ENCODE measurements around the gene TRIM7. TPM values are rescaled to one million over a fixed set of nuclear protein-coding genes. Genes with fewer than 3 reads are reported as not detected.

TRIM7 gene
- total RNA-seq, 1 experiment from 2014 or later: 25.8 TPM

- Histone ChIP-seq H3K27me3 (ENCODE audit: control insufficient read depth, insufficient read depth, low read length) (no peaks in the 10 kb centered on the region), H3K4me3 (ENCODE audit: low read depth in 2 of 2, low read length in 2 of 2) (peak overlapping the region; percentile 85 to 98), H3K27ac (ENCODE audit: low read length) (peak overlapping the region; percentile 82), H3K36me3 (ENCODE audit: control insufficient read depth, insufficient read depth, low read length) (no peaks in the 10 kb centered on the region), H3K9me3 (ENCODE audit: control insufficient read depth, insufficient read depth, low read depth, low read length) (no peaks in the 10 kb centered on the region), H3K4me1 (ENCODE audit: control insufficient read depth, insufficient read depth, low read length) (peaks cover 21% of the 10 kb centered on the region)
- intact Hi-C loops (cut with micrococcal nuclease; ENCODE audit: unreplicated experiment): loop anchor here (2.0 to 10.0 kb wide), 2 partner anchors 31 to 385 kb away; partner anchors contain the start of gene MGAT1
- no peak for DNase-seq (ENCODE audit: low read depth, low spot score)
- in situ Hi-C loops (cut with HindIII; ENCODE audit: low pct_unique_long_range_greater_than_20kb, low sequenced_read_pairs): no loop called here
- TF ChIP-seq POLR2AphosphoS5 (IDR thresholded peaks at IDR 0.05; ENCODE audit: low read depth, low read length) (no peak), SIN3A (IDR thresholded peaks at IDR 0.05; ENCODE audit: borderline replicate concordance, insufficient read depth, low read depth, low read length) (peak; percentile 61; the same call in 1 of the 2 replicates)
- ChIA-PET CTCF (no interaction called here), POLR2A (no interaction called here)
- no TSS peak for BruUV-seq (replicated peaks)
- ATAC-seq: no peak
Observed at GRCh38 chr5:181189962-181190710, 14.9 kb downstream of the TRIM7 start.

- no peak for DNase-seq (ENCODE audit: low read depth, low spot score)
- no peaks in the 10 kb centered on the region for H3K9me3 ChIP-seq (ENCODE audit: control insufficient read depth, insufficient read depth, low read depth, low read length)
- no peak for ATAC-seq
- ChIA-PET CTCF (no interaction called here), POLR2A (no interaction called here)
- TF ChIP-seq SIN3A (IDR thresholded peaks at IDR 0.05; ENCODE audit: borderline replicate concordance, insufficient read depth, low read depth, low read length) (no peak), TCF7L2 (IDR thresholded peaks at IDR 0.05; ENCODE audit: low read depth, low read length) (no peak), POLR2AphosphoS5 (IDR thresholded peaks at IDR 0.05; ENCODE audit: low read depth, low read length) (no peak), CTCF (IDR thresholded peaks at IDR 0.05) (no peak), REST (IDR thresholded peaks at IDR 0.05; ENCODE audit: insufficient read depth in 1 of 2, low read depth in 2 of 2, low read length in 1 of 2) (no peak)
- H3K27ac ChIP-seq (ENCODE audit: low read length): peak overlapping the region; percentile 64
- in situ Hi-C loops (cut with HindIII; ENCODE audit: low pct_unique_long_range_greater_than_20kb, low sequenced_read_pairs) (no loop called here), intact Hi-C loops (cut with micrococcal nuclease; ENCODE audit: unreplicated experiment) (loop anchor here (10.0 kb wide), 1 partner anchor 385 kb away; the partner anchor contains the start of gene MGAT1)
- no TSS peak for BruUV-seq (replicated peaks)
- H3K4me3 ChIP-seq (ENCODE audit: low read depth in 2 of 2, low read length in 2 of 2): peak overlapping the region; percentile 85 to 98
- H3K27me3 ChIP-seq (ENCODE audit: control insufficient read depth, insufficient read depth, low read length): no peaks in the 10 kb centered on the region
- H3K4me1 ChIP-seq (ENCODE audit: control insufficient read depth, insufficient read depth, low read length): peaks cover 21% of the 10 kb centered on the region
- H3K36me3 ChIP-seq (ENCODE audit: control insufficient read depth, insufficient read depth, low read length): no peaks in the 10 kb centered on the region
Observed at GRCh38 chr5:181189363-181189961, 15.5 kb downstream of the TRIM7 start.
